T-helper 2 cell treated with Interferon-gamma antibody and Interleukin-4, amounts not matched to agents 100 ng/mL and 5 ng/mL, for 36 hours (primary cell): Measurements from ENCODE around the gene CH25H. TPM values are rescaled to one million over a fixed set of nuclear protein-coding genes. Genes with fewer than 3 reads are reported as not detected.

ENCODE experiments used
- intact Hi-C: fragments of 100-400 bp; cut with micrococcal nuclease; formaldehyde crosslinking; loops from one replicate; pipeline ENCODE4 v1.15.1; 2023
- total RNA-seq: library from RNA; stranded (reverse); gene quantifications from 2 replicates; pipeline ENCODE4 v1.2.3, GENCODE V29; 2022

The CH25H gene
- total RNA-seq, 1 donor from 2014 or later = not detected

- intact Hi-C loops = no loop called here
Measured at GRCh38 chr10:89159316-89159715, 47.8 kb downstream of the CH25H start.

GRCh38 chr10:89158446-89158845 is 48.7 kb downstream of the CH25H start:
- intact Hi-C loops = no loop called here

GRCh38 chr10:89156161-89156835 is 50.8 kb downstream of the CH25H start:
- intact Hi-C loops = no loop called here

Other genes with a start within 250 kb of the CH25H start
- 48.6 and 50.8 TPM in 2 replicates for gene FAS, start 216.5 kb downstream of the CH25H start, total RNA-seq
- gene LIPA, start 44.5 kb upstream of the CH25H start, total RNA-seq = 19.9 and 20.1 TPM in 2 replicates
- gene IFIT2, start 94.7 kb upstream of the CH25H start, total RNA-seq = 4.7 and 5.9 TPM in 2 replicates
- 10.4 and 11.1 TPM in 2 replicates for gene IFIT3, start 120.7 kb upstream of the CH25H start, total RNA-seq
- gene IFIT1B, start 170.7 kb upstream of the CH25H start, total RNA-seq = not detected in 2 replicates
- 3.4 and 3.5 TPM in 2 replicates for gene IFIT1, start 185.3 kb upstream of the CH25H start, total RNA-seq
- 17.0 and 17.1 TPM in 2 replicates for gene IFIT5, start 207.3 kb upstream of the CH25H start, total RNA-seq